Body of pancreas (tissue), 4 donors: ENCODE results near the gene MESD. TPM values are rescaled to one million over a fixed set of nuclear protein-coding genes. Genes with fewer than 3 reads are reported as not detected.

Experiments used
- microRNA-seq, 2 donors: library from miRNA; unstranded; fragments of <30 nt; microRNA quantifications; one replicate each; pipeline ENCODE4, GENCODE V29; 2016; ENCODE audit warnings: borderline number of aligned reads in 2 of 2, borderline replicate concordance in 2 of 2
- small RNA-seq: library from RNA; depleted of rRNA; stranded (forward); fragments of <200 nt; gene quantifications from one replicate; pipeline ENCODE3, GENCODE V24; 2016
- total RNA-seq, 2 donors: library from RNA; depleted of rRNA; stranded (reverse); fragments of >200 nt; gene quantifications; one replicate each; pipeline ENCODE4 v1.1.0, GENCODE V29; 2016

The MESD gene
- total RNA-seq, 2 donors from 2014 or later, result 22.3 to 34.6 TPM

Small RNA genes lying within 50 kb of the gene (microRNA-seq; reads per million reads assigned to microRNA genes)
- gene MIR4514, result 0 reads per million in 2 donors

Small RNA genes lying within 50 kb of the gene (small RNA-seq; reads per million reads assigned to genes)
- not detected for gene MIR4514

Other genes with a start within 250 kb of the MESD start
- gene CEMIP, start 210.4 kb downstream of the MESD start, total RNA-seq, result 1 to 10 TPM in 1 of 2 donors, not detected in 1; 1.6 TPM
- gene TLNRD1, start 11.1 kb upstream of the MESD start, total RNA-seq, result 10 to 100 TPM; 22.6 to 44.8 TPM
- not detected for gene CFAP161, start 144.5 kb upstream of the MESD start, total RNA-seq
- gene IL16, start 207.1 kb upstream of the MESD start, total RNA-seq, result 1 to 10 TPM; 2.9 to 4.9 TPM